Common myeloid progenitor, CD34-positive (primary cell): ENCODE results near the gene CCDC78.
A peak's percentile ranks its signal among the peaks of the same experiment; 100 is the strongest.

Experiments
- CTCF ChIA-PET: fragments of 350-600 bp; sonication (Branson Sonifier 250); formaldehyde crosslinking; loops from one replicate; lab custom pipeline; 2021; ENCODE audit warnings: antibody characterized with exemption; lab: Charles Lee
- POLR2A ChIA-PET: fragments of 350-600 bp; sonication (Branson Sonifier 250); formaldehyde crosslinking; loops from one replicate; lab custom pipeline; 2021; ENCODE audit warnings: antibody characterized with exemption; lab: Charles Lee
- DNase-seq, 3 donors: peaks; one replicate each; pipeline versions ENCODE4 v3.0.0 to v3.0.0-alpha.2; 2013
- H3K27ac ChIP-seq, 2 experiments: 1 replicate in 1 of 2; 2 replicates in 1 of 2; pipeline ENCODE4 v1.7.0; 2013; ENCODE audit warnings: inconsistent platforms in 2 of 2, low read length in 2 of 2, mild to moderate bottlenecking in 2 of 2, low read depth in 1 of 2, moderate library complexity in 1 of 2; ENCODE audit not compliant: severe bottlenecking in 2 of 2, insufficient read depth in 1 of 2, poor library complexity in 1 of 2
- H3K27me3 ChIP-seq, 5 experiments: replicated peaks in 2 of 5; 1 replicate in 3 of 5; 2 replicates in 2 of 5; pipeline versions ENCODE4 v1.6.1 to v1.7.0; 2013; ENCODE audit warnings: low read length in 4 of 5, mild to moderate bottlenecking in 2 of 5, moderate library complexity in 2 of 5, inconsistent platforms in 1 of 5; ENCODE audit not compliant: insufficient read depth in 5 of 5, control insufficient read depth in 4 of 5
- H3K36me3 ChIP-seq, 4 experiments: 1 replicate in 2 of 4; 2 replicates in 2 of 4; pipeline versions ENCODE4 v1.6.1 to v1.7.0; 2013; ENCODE audit warnings: low read length in 3 of 4, control low read depth in 1 of 4, mild to moderate bottlenecking in 1 of 4; ENCODE audit not compliant: control insufficient read depth in 4 of 4, insufficient read depth in 4 of 4
- H3K4me1 ChIP-seq, 4 experiments: 1 replicate in 3 of 4; 2 replicates in 1 of 4; pipeline versions ENCODE4 v1.6.1 to v1.7.1; 2013; ENCODE audit warnings: low read length in 3 of 4, mild to moderate bottlenecking in 3 of 4, control low read depth in 1 of 4, inconsistent platforms in 1 of 4, moderate library complexity in 1 of 4; ENCODE audit not compliant: control insufficient read depth in 4 of 4, insufficient read depth in 4 of 4; ENCODE audit errors: control extremely low read depth in 1 of 4
- H3K4me3 ChIP-seq, 7 experiments: 1 replicate in 4 of 7; 2 replicates in 3 of 7; pipeline versions ENCODE4 v1.5.1 to v1.7.0; 2013; ENCODE audit warnings: mild to moderate bottlenecking in 7 of 7, low read length in 6 of 7, moderate library complexity in 6 of 7, inconsistent platforms in 2 of 7, low read depth in 2 of 7, control low read depth in 1 of 7; ENCODE audit not compliant: insufficient read depth in 4 of 7, control insufficient read depth in 1 of 7; ENCODE audit errors: extremely low read depth in 1 of 7
- H3K9me3 ChIP-seq, 5 experiments: 1 replicate in 4 of 5; 2 replicates in 1 of 5; pipeline versions ENCODE4 v1.6.1 to v1.7.1; 2013; ENCODE audit warnings: low read length in 4 of 5, mild to moderate bottlenecking in 2 of 5, inconsistent platforms in 1 of 5, low read depth in 1 of 5, moderate library complexity in 1 of 5; ENCODE audit not compliant: control insufficient read depth in 4 of 5, insufficient read depth in 2 of 5; ENCODE audit errors: control extremely low read depth in 1 of 5
- WGBS: methylation state at CpG from one replicate; pipeline ENCODE4 v1.1.5; 2013; ENCODE audit not compliant: insufficient coverage; 5-methylcytosine and 5-hydroxymethylcytosine counted together

CCDC78 gene

GRCh38 chr16:687499-687898 lies 38.7 kb downstream of the CCDC78 start:
- DNase-seq: no peak
- Histone ChIP-seq H3K4me1 (peaks cover 0 to 45% (median 39%) of the 10 kb centered on the region in 4 experiments), H3K27ac (no peak overlapping the region), H3K27me3 (peaks cover 0 to 14% (median 3%) of the 10 kb centered on the region in 5 experiments), H3K36me3 (peaks cover 0 to 37% (median 18%) of the 10 kb centered on the region in 4 experiments), H3K4me3 (no peak overlapping the region), H3K9me3 (no peaks in the 10 kb centered on the region)
- CTCF ChIA-PET: interaction anchor here (1.7 to 1.8 kb wide), 2 partner anchors 22 to 25 kb away, joined by 4 to 5 read pairs; no protein-coding TSS in a partner anchor
- POLR2A ChIA-PET: no interaction called here
- WGBS: over 99% methylated on average over 19 of the region's 19 CpGs

GRCh38 chr16:686459-687260 lies 39.6 kb downstream of the CCDC78 start:
- no peak overlapping the region for H3K4me3 ChIP-seq
- H3K4me1 ChIP-seq: peaks cover 0 to 53% (median 46%) of the 10 kb centered on the region in 4 experiments
- WGBS: 98% methylated on average over 50 of the region's 51 CpGs
- no peaks in the 10 kb centered on the region for H3K9me3 ChIP-seq
- POLR2A ChIA-PET: no interaction called here
- DNase-seq: no peak
- H3K27me3 ChIP-seq: peaks cover 0 to 6% (median 0%) of the 10 kb centered on the region in 5 experiments
- peaks cover 0 to 45% (median 23%) of the 10 kb centered on the region in 4 experiments for H3K36me3 ChIP-seq
- CTCF ChIA-PET: interaction anchor here (0.8 to 1.7 kb wide), 2 partner anchors 21 to 26 kb away, joined by 3 to 4 read pairs; no protein-coding TSS in a partner anchor
- no peak overlapping the region for H3K27ac ChIP-seq

GRCh38 chr16:685967-686366 lies 40.3 kb downstream of the CCDC78 start:
- no peak for DNase-seq
- WGBS: 88% methylated on average over 9 of the region's 10 CpGs
- ChIA-PET POLR2A (no interaction called here), CTCF (interaction anchor here (1.7 kb wide), 1 partner anchor 20 kb away, joined by 4 read pairs; no protein-coding TSS in a partner anchor)
- H3K4me1 ChIP-seq: peaks cover 0 to 60% (median 53%) of the 10 kb centered on the region in 4 experiments
- no peak overlapping the region for H3K27ac ChIP-seq
- no peak overlapping the region for H3K4me3 ChIP-seq
- H3K36me3 ChIP-seq: peaks cover 0 to 49% (median 23%) of the 10 kb centered on the region in 4 experiments
- peaks cover 0 to under 1% (median 0%) of the 10 kb centered on the region in 5 experiments for H3K27me3 ChIP-seq
- H3K9me3 ChIP-seq: no peaks in the 10 kb centered on the region

GRCh38 chr16:684961-685696 lies 41.1 kb downstream of the CCDC78 start:
- peak overlapping the region in 2 of 7 experiments; percentile 77 to 81 for H3K4me3 ChIP-seq
- no peaks in the 10 kb centered on the region for H3K9me3 ChIP-seq
- ChIA-PET POLR2A (no interaction called here), CTCF (interaction anchor here (0.6 kb wide), 2 partner anchors 31 to 40 kb away, joined by 3 to 4 read pairs; no protein-coding TSS in a partner anchor)
- DNase-seq: no peak
- peaks cover 0 to 60% (median 57%) of the 10 kb centered on the region in 4 experiments for H3K4me1 ChIP-seq
- WGBS: 98% methylated on average over 44 of the region's 61 CpGs
- no peaks in the 10 kb centered on the region for H3K27me3 ChIP-seq
- peaks cover 0 to 49% (median 23%) of the 10 kb centered on the region in 4 experiments for H3K36me3 ChIP-seq
- H3K27ac ChIP-seq: no peak overlapping the region

- WGBS: 2% methylated on average over 72 of the region's 91 CpGs
- CTCF ChIA-PET: interaction anchor here (0.6 to 0.8 kb wide), 2 partner anchors 11 to 41 kb away, joined by 4 read pairs; no protein-coding TSS in a partner anchor
- H3K9me3 ChIP-seq: no peaks in the 10 kb centered on the region
- peaks cover 0 to 57% (median 55%) of the 10 kb centered on the region in 4 experiments for H3K4me1 ChIP-seq
- no peaks in the 10 kb centered on the region for H3K27me3 ChIP-seq
- peak within 1 kb of the TSS; percentile 43 to 81 (median 72) for H3K4me3 ChIP-seq
- DNase-seq: peak; percentile 92 to 95 (median 93)
- peaks cover 0 to 49% (median 23%) of the 10 kb centered on the region in 4 experiments for H3K36me3 ChIP-seq
- peak within 1 kb of the TSS in 1 of 2 experiments; percentile 64 for H3K27ac ChIP-seq
- POLR2A ChIA-PET: no interaction called here
Observed at GRCh38 chr16:684071-684794, 42.0 kb downstream of the CCDC78 start, which contains the start of gene JMJD8. Gene JMJD8, minus strand, starts transcription at chr16:684334. Its CDS starts 15 bp downstream, at chr16:684319.

GRCh38 chr16:683396-684070 lies 42.7 kb downstream of the CCDC78 start:
- ChIA-PET CTCF (interaction anchor here (0.8 kb wide), 1 partner anchor 10 kb away, joined by 4 read pairs; no protein-coding TSS in a partner anchor), POLR2A (no interaction called here)
- no peak for DNase-seq
- Histone ChIP-seq H3K9me3 (no peaks in the 10 kb centered on the region), H3K36me3 (peaks cover 0 to 49% (median 23%) of the 10 kb centered on the region in 4 experiments), H3K4me1 (peaks cover 0 to 56% (median 53%) of the 10 kb centered on the region in 4 experiments), H3K4me3 (peak overlapping the region; percentile 43 to 81 (median 72)), H3K27me3 (no peaks in the 10 kb centered on the region), H3K27ac (peak overlapping the region in 1 of 2 experiments; percentile 64)
- 20% methylated on average over 49 of the region's 57 CpGs for WGBS
